HG03135 (cell line): ENCODE data around the gene RAD9A.

Experiments
- ATAC-seq: cut with Tn5 transposase; IDR thresholded peaks from one replicate; pipeline ENCODE4 v1.9.1; 2021; ENCODE audit warnings: mild to moderate bottlenecking, moderate library complexity; ENCODE audit not compliant: unreplicated experiment

Gene RAD9A

DNA sequence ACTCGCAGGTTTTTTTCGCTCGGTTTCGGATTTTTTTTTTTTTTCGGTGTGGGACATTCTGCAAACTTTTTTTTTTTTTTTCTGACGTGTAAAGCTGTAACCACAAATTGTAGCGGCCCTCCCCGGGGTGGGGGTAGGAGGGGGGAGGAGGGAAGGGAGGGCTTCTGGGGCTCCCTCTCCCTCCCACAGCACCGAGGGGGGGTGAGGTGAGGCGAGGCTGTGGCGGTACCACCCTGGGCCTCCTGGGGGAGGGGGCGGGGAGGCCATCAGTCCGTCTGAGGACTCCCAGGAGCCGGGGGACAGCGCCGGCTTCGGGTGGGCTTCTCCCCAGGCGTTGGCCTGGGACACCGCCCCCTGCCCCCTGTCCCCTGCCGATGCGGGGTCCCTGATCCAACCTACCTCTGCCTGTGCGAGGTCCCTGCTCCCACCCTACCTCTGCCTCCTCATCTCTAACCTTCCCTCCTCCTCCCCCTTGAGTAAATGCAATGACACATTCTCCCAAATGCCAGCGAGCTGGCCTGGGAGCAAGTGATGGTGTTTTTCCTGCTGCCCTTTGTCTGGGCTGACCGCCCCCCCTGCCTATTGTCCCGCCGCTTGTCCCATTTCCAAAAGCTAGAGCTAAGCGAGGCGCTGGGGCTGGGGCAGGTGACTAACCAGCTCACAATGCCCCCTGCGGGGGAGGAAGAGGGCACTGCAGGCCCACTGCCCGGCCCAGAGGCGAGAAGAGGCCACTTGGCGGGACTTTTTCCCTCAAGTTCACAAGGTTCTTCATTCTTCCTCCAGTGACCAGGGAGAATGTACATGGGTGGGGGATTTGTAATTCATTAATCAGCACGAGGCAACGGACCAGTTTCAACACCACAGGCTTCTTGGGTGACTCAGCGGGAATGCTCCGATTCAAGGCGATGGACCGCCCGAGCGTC is 17.9 kb upstream of the RAD9A start:
- no peak for ATAC-seq

- ATAC-seq, result no peak
Observed at GRCh38 chr11:67374571-67375281, 17.1 kb upstream of the RAD9A start.

GRCh38 chr11:67375320-67376055 is 16.3 kb upstream of the RAD9A start:
- ATAC-seq, result no peak

GRCh38 chr11:67376063-67376820 is 15.5 kb upstream of the RAD9A start:
- no peak for ATAC-seq

DNA sequence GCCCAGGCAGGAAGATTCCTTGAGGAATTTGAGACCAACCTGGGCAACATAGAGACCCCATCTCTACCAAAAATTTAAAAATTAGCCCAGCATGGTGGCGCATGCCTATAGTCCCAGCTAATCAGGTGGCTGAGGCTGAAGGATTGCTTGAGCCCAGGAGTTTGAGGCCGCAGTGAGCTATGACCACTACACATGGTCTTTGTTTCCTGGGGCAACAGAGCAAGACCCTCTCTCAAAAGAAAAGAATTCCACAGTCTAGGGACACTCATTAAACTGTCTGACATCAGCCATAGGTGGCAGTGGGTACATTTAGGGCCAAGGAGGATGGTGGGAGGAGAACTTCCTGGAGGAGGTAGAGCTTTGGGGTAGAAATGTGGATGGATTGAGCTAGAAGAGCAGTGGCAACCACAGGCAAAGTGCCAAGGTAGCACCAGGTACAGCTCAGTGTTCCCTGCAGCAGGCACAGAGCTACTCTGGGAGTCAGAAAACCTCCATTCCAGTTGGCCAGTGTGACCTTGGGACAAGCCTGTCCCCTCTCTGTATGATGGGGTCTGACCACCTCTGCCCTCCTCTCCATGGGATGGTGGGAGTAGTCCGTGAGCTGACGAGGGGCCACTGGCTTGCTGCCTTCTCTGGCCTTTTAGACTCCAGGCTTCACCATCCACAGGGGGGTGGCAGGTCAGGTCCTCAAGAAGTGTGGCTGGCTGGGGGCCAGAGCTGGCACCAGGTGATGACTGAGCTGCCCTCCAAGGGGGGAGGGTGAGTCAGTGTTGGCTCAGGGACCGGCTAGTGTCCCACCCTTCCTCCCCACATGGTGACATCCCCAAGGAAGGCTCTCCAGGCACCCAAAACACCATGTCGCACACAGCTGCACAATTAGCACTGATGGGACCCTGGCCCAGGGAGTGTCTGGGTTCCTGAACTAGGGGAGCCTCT is 14.6 kb upstream of the RAD9A start:
- ATAC-seq, result no peak

GRCh38 chr11:67378544-67378943 is 13.2 kb upstream of the RAD9A start:
- ATAC-seq, result no peak

- ATAC-seq, result no peak
Observed at GRCh38 chr11:67379061-67380058, 12.4 kb upstream of the RAD9A start.

DNA sequence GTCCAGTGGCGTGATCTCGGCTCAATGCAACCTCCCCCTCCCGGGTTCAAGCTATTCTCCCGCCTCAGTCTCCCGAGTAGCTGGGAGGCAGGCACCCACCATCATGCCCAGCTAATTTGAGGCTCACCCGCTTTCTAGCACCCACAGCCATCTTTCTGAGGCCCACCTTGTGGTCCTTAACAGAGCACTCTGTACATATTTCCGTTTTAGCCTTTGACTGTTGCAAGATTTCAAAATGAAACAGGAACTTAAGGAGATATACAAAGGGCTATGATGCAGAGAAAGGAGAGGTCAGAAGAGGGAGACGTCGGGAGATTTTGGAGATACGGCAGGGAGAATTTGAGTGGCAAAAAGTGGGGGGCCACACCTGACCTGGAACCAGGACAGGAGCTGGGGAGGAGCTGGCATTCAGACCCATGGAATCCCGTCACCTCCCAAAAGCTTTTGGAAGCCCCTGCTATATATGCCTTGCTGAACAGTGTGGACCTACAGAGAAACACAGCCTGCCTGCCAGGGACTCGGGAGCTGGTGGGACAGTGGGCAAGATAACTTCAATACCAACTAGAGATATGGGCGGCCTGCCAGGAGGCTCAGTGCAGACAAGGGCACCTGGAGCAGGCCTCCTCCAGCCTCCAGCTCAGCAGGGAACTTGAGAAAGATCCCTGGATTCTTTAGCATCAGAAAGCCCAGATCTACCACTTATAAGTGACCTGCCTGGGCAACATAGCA is 10.4 kb upstream of the RAD9A start:
- ATAC-seq, result no peak

DNA sequence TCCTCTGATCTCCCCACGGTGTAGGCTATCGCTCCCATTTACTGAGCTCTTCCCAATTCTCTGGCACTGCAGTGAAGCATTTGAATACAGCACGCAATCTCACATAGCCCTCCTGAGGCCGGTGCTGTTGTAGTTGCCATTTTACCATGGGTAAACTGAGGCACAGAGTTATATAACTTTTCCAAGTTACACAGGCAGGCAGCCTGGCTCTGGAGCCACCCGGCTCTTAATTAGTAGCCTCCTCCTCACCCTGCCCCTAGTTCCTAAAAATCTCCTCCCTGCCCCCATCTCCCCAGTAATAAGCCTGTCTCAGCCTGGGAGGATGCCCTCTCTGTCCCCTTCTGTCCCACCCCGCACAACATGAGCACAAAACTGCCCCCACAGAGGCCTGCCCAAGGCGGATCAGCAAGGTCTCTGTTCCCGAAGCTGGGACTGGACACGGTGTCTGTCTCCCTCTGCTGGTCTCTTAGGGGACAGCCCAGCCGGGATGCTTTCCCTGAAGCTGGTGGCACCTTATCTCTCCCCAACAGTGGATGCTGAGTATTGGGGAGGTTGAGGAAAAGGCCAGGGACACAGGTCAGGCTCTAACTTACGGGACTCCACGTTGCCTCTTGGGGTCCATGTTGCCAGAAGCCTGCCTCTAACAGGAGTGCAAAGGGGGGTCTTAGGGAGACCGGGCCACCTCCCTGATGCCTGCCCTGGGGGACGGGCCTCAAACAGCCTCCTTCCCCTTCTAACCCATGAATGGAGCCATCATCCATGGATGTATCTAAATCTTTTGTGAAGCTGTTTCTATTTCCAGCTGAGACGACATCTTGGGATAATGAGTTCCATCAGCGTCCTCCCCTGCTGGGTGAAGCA is 9.3 kb upstream of the RAD9A start:
- ATAC-seq, result no peak

GRCh38 chr11:67384851-67385366 is 6.9 kb upstream of the RAD9A start:
- ATAC-seq, result no peak

GRCh38 chr11:67387069-67387468 is 4.7 kb upstream of the RAD9A start:
- no peak for ATAC-seq

DNA sequence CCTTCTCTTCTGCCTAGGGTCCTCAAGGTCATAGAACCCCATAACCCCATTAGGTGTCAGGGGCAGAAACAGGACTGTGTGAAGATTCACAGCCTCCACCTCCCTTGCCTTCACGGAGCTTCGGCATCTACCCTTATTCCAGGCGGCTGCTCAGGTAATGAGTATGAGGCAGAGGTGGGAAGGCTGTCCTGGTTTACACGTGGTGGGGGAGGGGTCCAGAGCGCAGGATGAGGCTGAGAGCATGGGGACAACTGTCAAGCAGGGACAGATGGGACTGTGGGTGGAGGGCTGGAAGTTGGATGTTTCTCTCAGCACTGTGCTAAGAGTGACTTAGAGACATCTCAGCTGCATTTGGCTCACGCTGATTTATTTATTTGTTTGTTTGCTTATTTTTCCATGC is 4.3 kb upstream of the RAD9A start:
- ATAC-seq, result no peak

DNA sequence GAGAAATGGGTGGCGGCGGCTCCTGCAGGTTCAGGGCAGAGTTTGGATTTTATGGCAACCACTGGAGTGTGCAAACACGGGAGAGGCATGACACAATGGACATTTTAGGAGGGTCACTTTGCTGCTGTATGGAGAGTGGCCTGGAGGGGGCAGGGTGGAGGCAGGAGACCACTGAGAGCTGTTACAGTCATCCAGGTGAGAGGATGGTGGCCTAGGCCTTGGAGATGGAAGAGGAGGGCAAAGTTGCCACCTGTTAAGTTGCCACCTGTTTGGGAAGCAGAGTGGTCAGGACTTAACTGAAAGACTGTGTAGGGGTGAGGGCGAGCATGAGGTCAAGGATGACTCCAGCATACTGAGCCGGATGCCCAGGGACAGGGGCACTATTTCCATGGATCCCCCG is 2.3 kb upstream of the RAD9A start:
- ATAC-seq, result no peak

DNA sequence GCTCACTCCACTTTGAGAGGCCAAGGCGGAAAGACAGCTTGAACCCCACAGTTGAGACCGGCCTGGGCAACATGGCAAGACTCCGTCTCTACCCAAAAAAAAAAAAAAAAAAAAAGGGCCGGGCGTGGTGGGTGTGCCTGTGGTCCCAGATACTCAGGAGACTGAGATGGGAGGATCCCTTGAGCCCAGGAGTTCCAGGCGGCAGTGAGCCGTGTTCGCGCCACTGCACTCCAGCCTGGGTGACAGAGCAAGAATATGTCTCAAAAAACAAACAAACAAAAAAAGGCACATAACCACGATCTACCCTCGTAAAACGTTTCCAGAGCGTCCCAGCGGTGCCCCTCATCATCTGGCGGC is 861 bp upstream of the RAD9A start:
- ATAC-seq, result no peak

DNA sequence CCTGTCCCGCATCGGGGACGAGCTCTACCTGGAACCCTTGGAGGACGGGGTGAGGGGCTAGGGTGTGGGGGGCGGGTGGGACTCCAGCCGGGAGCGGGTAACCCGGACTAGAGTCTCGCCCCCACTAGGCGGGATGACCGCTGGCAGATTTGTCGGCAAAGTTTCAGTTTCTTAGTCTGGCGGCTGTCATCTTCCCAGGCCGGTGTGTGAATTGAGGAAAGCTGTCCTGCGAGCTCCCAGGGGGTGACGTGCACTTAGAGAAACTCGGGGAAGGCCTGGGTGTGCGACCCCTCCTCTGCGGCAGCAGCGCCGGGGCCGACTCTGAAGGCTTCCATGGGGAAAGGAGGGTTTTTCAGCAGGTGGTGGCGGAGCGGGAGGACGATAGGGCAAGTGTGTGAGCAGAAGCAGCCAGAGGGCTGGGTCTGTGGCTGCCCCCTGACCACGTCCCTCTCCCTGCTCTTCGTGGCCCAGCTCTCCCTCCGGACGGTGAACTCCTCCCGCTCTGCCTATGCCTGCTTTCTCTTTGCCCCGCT is 463 bp downstream of the RAD9A start:
- peak; percentile 16 for ATAC-seq

- no peak for ATAC-seq
Observed at GRCh38 chr11:67393437-67393836, 1.7 kb downstream of the RAD9A start.
